MCF 10A (cell line): Measurements from ENCODE around the gene PPT2. TPM values are rescaled to one million over a fixed set of nuclear protein-coding genes. Genes with fewer than 3 reads are reported as not detected.
A peak's percentile ranks its signal among the peaks of the same experiment; 100 is the strongest.

ENCODE experiments used
- BruUV-seq: library from RNA; stranded (reverse); fragments of 400-500 nt; replicated peaks from 2 replicates; lab custom pipeline; 2021; lab: Mats Ljungman, UMichigan
- CTCF ChIA-PET: fragments of 300-600 bp; sonication (Branson Sonifier 250); formaldehyde crosslinking; extraction: SDS; loops from one replicate; lab custom pipeline; 2021; ENCODE audit warnings: antibody characterized with exemption, inconsistent platforms; lab: Yijun Ruan, JAX
- POLR2A ChIA-PET: fragments of 300-600, 350-650 bp; sonication (Branson Sonifier 250); formaldehyde crosslinking; extraction: SDS; loops from one replicate; lab custom pipeline; 2020; ENCODE audit warnings: antibody characterized with exemption, inconsistent platforms; lab: Yijun Ruan, JAX
- DNase-seq: peaks from one replicate; pipeline ENCODE4 v3.0.0-alpha.2; 2018; ENCODE audit not compliant: unreplicated experiment
- H3K27ac Mint-ChIP-seq: one replicate; pipeline ENCODE4 v1.8.0; 2022; ENCODE audit warnings: mild to moderate bottlenecking, low read depth, mixed read lengths; ENCODE audit not compliant: unreplicated experiment
- H3K27me3 Mint-ChIP-seq: one replicate; pipeline ENCODE4 v1.8.0; 2022; ENCODE audit warnings: mixed read lengths; ENCODE audit not compliant: insufficient read depth, unreplicated experiment
- H3K36me3 Mint-ChIP-seq: one replicate; pipeline ENCODE4 v1.8.0; 2022; ENCODE audit warnings: mild to moderate bottlenecking, moderate library complexity, mixed read lengths; ENCODE audit not compliant: insufficient read depth, unreplicated experiment
- H3K4me1 Mint-ChIP-seq: one replicate; pipeline ENCODE4 v1.8.0; 2022; ENCODE audit warnings: mixed read lengths; ENCODE audit not compliant: insufficient read depth, unreplicated experiment
- H3K4me3 Mint-ChIP-seq: one replicate; pipeline ENCODE4 v1.8.0; 2022; ENCODE audit warnings: mild to moderate bottlenecking, moderate library complexity, mixed read lengths; ENCODE audit not compliant: unreplicated experiment
- H3K9me3 Mint-ChIP-seq: one replicate; pipeline ENCODE4 v1.8.0; 2022; ENCODE audit warnings: mixed read lengths; ENCODE audit not compliant: unreplicated experiment
- intact Hi-C: fragments of 100-400 bp; cut with micrococcal nuclease; formaldehyde crosslinking; loops from 2 replicates; pipeline ENCODE4 v1.14.1; 2022
- total RNA-seq: library from RNA; stranded (reverse); gene quantifications from 2 replicates; pipeline ENCODE4 v1.2.3, GENCODE V29; 2022
- TF ChIP-seq, protein P1 (sequence below): fragments of 200-600 bp; IDR thresholded peaks from one replicate; pipeline ENCODE4 v1.8.0; 2022; ENCODE audit warnings: antibody characterized with exemption, mild to moderate bottlenecking; ENCODE audit not compliant: unreplicated experiment

The PPT2 gene
- total RNA-seq, 1 experiment from 2014 or later, result 3.7 TPM

DNA sequence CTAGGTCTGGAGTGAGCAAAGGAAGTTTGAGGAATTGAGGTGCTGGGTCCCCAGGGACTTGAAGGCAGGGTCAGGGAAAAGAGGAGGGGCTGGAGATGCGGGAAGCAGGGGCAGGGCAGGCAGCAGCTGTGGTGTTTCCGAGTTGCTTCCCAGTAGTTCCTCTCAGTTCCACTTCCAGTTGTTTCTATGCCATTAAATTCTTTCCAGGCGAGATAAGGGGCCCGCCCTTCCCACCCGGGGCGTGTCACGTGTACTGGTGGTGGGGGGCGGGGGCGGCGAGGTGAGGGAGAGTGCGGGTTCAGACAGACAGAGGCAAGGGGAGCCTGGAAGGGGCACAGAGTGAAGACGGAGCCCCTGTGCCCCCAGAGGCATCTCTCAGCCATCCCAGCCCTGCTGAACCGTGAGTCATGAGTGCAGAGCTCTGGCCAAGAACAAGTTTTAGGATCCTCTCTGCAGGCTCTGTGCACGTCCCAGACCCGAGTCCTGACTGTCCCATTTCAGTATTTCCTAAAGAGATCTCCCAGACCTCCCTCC is 45.8 kb upstream of the PPT2 start:
- Mint-ChIP-seq H3K9me3 (peaks cover 9% of the 10 kb centered on the region), H3K4me3 (peak overlapping the region; percentile 52), H3K27ac (peak overlapping the region; percentile 67), H3K36me3 (peaks cover 21% of the 10 kb centered on the region), H3K27me3 (peaks cover 42% of the 10 kb centered on the region), H3K4me1 (peaks cover 41% of the 10 kb centered on the region)
- DNase-seq, result peak; percentile 56
- ChIA-PET CTCF (interaction anchor here (0.5 to 4.7 kb wide), 2 partner anchors 10 to 23 kb away, joined by 6 to 31 read pairs; no protein-coding TSS in a partner anchor), POLR2A (interaction anchor here (0.6 to 1.4 kb wide), 5 partner anchors 9 to 597 kb away, joined by 3 to 5 read pairs (median 3); partner anchors contain the start of genes ATF6B and DXO)
- intact Hi-C loops, result no loop called here
- TF ChIP-seq, protein P1, sequence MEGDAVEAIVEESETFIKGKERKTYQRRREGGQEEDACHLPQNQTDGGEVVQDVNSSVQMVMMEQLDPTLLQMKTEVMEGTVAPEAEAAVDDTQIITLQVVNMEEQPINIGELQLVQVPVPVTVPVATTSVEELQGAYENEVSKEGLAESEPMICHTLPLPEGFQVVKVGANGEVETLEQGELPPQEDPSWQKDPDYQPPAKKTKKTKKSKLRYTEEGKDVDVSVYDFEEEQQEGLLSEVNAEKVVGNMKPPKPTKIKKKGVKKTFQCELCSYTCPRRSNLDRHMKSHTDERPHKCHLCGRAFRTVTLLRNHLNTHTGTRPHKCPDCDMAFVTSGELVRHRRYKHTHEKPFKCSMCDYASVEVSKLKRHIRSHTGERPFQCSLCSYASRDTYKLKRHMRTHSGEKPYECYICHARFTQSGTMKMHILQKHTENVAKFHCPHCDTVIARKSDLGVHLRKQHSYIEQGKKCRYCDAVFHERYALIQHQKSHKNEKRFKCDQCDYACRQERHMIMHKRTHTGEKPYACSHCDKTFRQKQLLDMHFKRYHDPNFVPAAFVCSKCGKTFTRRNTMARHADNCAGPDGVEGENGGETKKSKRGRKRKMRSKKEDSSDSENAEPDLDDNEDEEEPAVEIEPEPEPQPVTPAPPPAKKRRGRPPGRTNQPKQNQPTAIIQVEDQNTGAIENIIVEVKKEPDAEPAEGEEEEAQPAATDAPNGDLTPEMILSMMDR, result no peak
- BruUV-seq, result no TSS peak

DNA sequence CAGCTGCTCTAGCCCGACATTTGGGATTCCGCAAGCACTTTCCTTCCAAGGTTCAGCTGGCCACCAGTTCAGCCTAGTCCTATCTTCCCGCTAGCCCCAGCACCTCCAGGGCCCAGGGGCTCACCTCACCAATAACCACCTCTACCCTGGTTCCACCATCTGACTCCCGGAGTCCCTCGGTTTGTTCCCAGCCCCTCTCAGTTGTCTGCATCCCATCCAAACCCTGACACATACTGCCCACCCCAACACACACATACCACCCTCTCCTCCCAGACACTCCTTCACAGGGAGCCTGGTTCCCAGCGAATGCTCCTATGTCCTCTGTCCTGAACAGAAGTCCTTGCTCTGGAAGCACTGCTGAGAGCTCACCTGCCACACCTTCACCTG is 45.2 kb upstream of the PPT2 start:
- no TSS peak for BruUV-seq
- peaks cover 37% of the 10 kb centered on the region for H3K27me3 Mint-ChIP-seq
- POLR2A ChIA-PET, result interaction anchor here (0.6 to 1.4 kb wide), 5 partner anchors 8 to 597 kb away, joined by 3 to 5 read pairs (median 3); partner anchors contain the start of genes ATF6B and DXO
- intact Hi-C loops, result no loop called here
- CTCF ChIA-PET, result interaction anchor here (4.7 kb wide), 1 partner anchor 9 kb away, joined by 31 read pairs; no protein-coding TSS in a partner anchor
- peaks cover 27% of the 10 kb centered on the region for H3K36me3 Mint-ChIP-seq
- no peak overlapping the region for H3K4me3 Mint-ChIP-seq
- TF ChIP-seq, protein P1, result no peak
- H3K9me3 Mint-ChIP-seq, result peaks cover 9% of the 10 kb centered on the region
- no peak for DNase-seq
- no peak overlapping the region for H3K27ac Mint-ChIP-seq
- peaks cover 41% of the 10 kb centered on the region for H3K4me1 Mint-ChIP-seq

DNA sequence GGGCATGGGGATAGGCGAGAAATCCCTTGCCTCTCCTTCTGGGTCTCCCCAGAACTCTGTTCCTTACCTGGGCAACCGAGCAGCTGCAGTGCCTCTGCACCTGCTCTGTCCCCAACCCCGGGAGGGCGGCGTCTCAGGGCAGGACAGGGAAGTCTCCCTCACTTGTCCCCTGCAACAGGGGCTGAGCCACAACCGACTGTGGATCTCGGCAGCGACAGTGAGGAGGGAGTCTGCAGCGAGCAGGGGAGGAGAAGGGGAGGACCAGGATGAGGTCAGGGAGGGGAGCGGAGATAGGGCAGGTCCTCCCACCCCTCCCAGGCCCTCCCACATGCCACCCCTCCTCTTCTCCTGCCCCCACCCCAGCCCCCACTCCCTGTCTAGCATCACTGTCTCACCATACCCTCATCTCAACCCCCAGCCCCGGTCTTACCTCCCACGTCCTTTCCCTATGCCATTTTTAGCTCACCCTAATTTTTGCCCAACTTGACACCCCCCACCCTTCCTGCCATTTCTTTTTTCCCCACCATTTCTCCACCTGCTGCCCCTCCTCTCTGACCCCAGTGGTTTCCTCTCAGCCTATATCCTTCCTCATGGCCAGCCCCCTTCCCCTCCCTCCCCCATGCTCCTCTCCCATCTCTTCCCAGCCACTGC is 44.7 kb upstream of the PPT2 start, which contains the start of gene TNXB:
TNXB (minus strand) TSS at position 225 of the 651 bp plus-strand sequence. CDS start 11,140 bp downstream, outside the sequence.
- peak within 1 kb of the TSS; percentile 39 for H3K27ac Mint-ChIP-seq
- peaks cover 9% of the 10 kb centered on the region for H3K9me3 Mint-ChIP-seq
- TF ChIP-seq, protein P1, result no peak
- H3K4me3 Mint-ChIP-seq, result peak within 1 kb of the TSS; percentile 52
- no peak for DNase-seq
- H3K36me3 Mint-ChIP-seq, result peaks cover 31% of the 10 kb centered on the region
- CTCF ChIA-PET, result interaction anchor here (4.7 kb wide), 1 partner anchor 9 kb away, joined by 31 read pairs; no protein-coding TSS in a partner anchor
- intact Hi-C loops, result no loop called here
- peaks cover 32% of the 10 kb centered on the region for H3K27me3 Mint-ChIP-seq
- POLR2A ChIA-PET, result interaction anchor here (0.6 to 1.4 kb wide), 3 partner anchors 15 to 598 kb away, joined by 3 to 5 read pairs (median 3); partner anchors contain the start of gene ATF6B
- peaks cover 41% of the 10 kb centered on the region for H3K4me1 Mint-ChIP-seq
- no TSS peak for BruUV-seq

DNA sequence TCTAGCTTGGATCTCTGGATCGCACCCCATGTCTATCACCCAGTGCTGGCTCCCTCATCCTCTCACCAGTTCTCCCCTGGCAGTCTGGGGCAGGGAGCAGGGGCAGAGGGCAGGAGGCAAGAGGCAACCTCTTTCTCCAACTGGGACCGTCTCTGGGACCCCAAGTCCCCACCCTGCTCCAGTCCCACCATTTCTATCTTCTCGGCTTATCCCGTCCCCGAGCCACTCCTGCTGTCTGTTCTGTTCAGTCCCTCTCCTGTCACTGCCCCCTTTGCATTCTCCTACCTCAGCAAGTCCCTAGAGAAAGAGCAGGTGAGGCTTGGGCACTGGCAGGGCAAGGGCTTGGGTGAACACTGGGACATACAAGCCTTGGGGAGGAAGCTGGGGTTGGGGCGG is 44.2 kb upstream of the PPT2 start:
- Mint-ChIP-seq H3K9me3 (peaks cover 5% of the 10 kb centered on the region), H3K27me3 (peaks cover 26% of the 10 kb centered on the region), H3K4me1 (peaks cover 44% of the 10 kb centered on the region), H3K4me3 (no peak overlapping the region), H3K27ac (peak overlapping the region; percentile 39), H3K36me3 (peaks cover 31% of the 10 kb centered on the region)
- POLR2A ChIA-PET, result interaction anchor here (0.6 to 1.1 kb wide), 4 partner anchors 9 to 167 kb away, joined by 3 to 5 read pairs (median 4); partner anchors contain the start of gene AGPAT1
- CTCF ChIA-PET, result interaction anchor here (4.7 kb wide), 1 partner anchor 8 kb away, joined by 31 read pairs; no protein-coding TSS in a partner anchor
- no TSS peak for BruUV-seq
- intact Hi-C loops, result no loop called here
- DNase-seq, result no peak
- TF ChIP-seq, protein P1, result no peak
